Epithelial cell of prostate (primary cell): ENCODE results near the gene TM9SF4.
"Not testable (repeated sequence)": the region's sequence is repeated elsewhere in the genome, so short reads cannot be mapped to it uniquely, and the experiment has no call there.

Source experiments
- DNase-seq: peaks from one replicate; pipeline ENCODE4 v3.0.0-alpha.2; 2011; ENCODE audit warnings: low read depth, low spot score
- H3K27ac ChIP-seq: fragments of 450-650 bp; 2 replicates; pipeline ENCODE4 v1.5.1; 2017; ENCODE audit warnings: mild to moderate bottlenecking

TM9SF4 gene

GRCh38 chr20:32153156-32153665 is 43.7 kb downstream of the TM9SF4 start:
- no peak overlapping the region for H3K27ac ChIP-seq
- no peak for DNase-seq

GRCh38 chr20:32153771-32154170 is 44.3 kb downstream of the TM9SF4 start:
- no peak overlapping the region for H3K27ac ChIP-seq
- DNase-seq = no peak

GRCh38 chr20:32155017-32155981 is 45.8 kb downstream of the TM9SF4 start:
- H3K27ac ChIP-seq = peak overlapping the region; percentile 61
- DNase-seq = peak; percentile 8

DNA sequence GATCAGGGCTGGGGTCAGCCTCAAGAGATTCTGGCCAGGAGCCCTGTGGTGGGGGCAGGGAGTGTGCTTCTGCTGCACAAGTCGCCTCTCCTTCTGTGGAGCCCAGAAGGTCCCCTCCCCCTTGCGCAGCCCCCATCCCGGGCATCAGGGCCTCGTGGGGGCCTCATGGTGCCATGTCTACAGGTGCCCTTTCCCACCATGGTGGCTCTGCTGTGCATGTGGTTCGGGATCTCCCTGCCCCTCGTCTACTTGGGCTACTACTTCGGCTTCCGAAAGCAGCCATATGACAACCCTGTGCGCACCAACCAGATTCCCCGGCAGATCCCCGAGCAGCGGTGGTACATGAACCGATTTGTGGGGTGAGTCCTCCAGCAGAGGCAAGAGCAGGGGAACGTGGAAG is 48.1 kb downstream of the TM9SF4 start:
- no peak for DNase-seq
- no peak overlapping the region for H3K27ac ChIP-seq

DNA sequence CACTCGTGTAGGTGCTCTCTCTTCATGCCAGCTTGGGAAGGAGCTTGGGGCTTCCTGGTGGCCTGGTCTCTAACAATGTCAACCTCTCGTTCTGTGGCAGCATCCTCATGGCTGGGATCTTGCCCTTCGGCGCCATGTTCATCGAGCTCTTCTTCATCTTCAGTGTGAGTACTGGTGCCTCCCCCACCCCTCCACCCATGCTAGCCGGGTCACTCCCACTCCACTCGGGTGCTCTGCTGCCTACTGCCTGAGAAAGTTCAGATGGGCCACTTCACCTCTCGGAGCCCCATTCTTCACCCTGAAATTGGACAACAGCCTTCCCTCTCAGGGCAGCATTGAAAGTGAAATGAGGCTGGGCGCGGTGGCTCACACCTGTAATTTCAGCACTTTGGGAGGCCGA is 48.8 kb downstream of the TM9SF4 start:
- peak overlapping the region; percentile 66 for H3K27ac ChIP-seq
- DNase-seq = no peak

GRCh38 chr20:32158943-32159660 is 49.6 kb downstream of the TM9SF4 start:
- peak overlapping the region; percentile 66 for H3K27ac ChIP-seq
- DNase-seq = peak; percentile 10

DNA sequence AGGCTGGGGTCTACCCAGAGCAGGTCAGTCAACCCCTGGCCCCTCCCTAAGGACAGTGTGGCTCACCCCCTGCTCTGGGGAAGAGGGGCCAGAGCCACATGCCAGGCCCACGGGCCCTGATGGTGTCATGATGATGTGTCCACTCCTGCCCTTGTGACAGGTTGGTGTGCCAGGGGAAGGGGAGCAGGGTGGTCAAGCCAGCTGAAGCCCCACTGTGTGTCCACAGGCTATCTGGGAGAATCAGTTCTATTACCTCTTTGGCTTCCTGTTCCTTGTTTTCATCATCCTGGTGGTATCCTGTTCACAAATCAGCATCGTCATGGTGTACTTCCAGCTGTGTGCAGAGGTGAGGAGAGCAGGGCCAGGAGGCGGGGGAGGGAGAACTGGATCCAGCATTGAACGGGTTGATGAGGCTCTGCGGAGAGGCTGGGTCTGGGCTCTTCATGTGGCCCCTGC is 50.3 kb downstream of the TM9SF4 start:
- H3K27ac ChIP-seq = peak overlapping the region; percentile 66

DNA sequence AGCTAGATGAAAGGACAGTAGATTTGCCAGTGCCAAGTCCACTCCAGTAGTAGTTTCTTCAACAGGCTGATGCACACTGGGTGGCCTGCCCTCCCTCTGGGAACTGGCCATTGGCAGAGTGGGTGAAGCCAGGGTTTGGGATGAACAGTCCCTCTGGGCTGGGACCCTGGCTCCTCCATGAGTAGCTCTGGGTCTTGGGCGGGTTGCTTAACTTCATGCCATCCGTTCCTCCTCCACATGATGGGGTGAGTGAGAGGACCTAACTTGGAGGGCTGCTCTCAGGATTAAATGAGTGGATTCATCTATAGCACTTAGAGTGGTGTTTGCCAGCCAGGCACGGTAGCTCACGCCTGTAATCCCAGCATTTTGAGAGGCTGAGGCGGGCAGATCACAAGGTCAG is 50.8 kb downstream of the TM9SF4 start:
- H3K27ac ChIP-seq = no peak overlapping the region
- DNase-seq = no peak

More for the DNA sequence above, 50.3 kb downstream of the TM9SF4 start:
- DNase-seq = no peak

GRCh38 chr20:32162351-32162750 is 52.8 kb downstream of the TM9SF4 start:
- no peak for DNase-seq
- no peak overlapping the region for H3K27ac ChIP-seq

- H3K27ac ChIP-seq = no peak overlapping the region
- DNase-seq = no peak
Observed at GRCh38 chr20:32163951-32164350, 54.4 kb downstream of the TM9SF4 start.

GRCh38 chr20:32164984-32165735 is 55.6 kb downstream of the TM9SF4 start:
- DNase-seq = no peak
- no peak overlapping the region for H3K27ac ChIP-seq

DNA sequence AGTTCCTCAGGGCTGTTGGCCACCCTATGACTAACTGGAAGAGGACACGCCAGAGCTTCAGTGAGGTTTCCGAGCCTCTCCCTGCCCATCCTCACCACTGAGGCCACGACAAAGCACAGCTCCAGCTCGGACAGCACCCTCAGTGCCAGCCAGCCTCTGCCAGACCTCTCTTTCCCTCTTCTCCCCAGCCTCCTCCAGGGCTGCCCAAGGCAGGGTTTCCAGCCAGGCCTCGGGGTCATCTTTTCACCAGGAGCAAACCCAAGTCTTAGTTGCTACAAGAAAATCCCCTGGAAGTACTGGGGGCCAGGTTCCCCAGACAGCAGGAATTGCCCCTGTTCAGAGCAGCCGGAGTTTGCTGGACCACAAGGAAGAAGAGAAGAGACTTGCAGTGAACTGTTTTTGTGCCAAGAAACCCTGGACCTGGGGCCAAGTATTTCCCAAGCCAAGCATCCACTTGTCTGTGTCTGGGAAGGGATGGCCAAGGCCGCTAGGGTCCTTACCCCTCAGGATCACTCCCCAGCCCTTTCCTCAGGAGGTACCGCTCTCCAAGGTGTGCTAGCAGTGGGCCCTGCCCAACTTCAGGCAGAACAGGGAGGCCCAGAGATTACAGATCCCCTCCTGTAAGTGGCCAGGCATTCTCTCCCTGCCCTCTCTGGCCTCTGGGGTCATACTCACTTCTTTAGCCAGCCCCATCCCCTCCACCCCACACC is 56.5 kb downstream of the TM9SF4 start:
- H3K27ac ChIP-seq = no peak overlapping the region
- DNase-seq = no peak

GRCh38 chr20:32167552-32167951 is 58.0 kb downstream of the TM9SF4 start:
- H3K27ac ChIP-seq = no peak overlapping the region
- no peak for DNase-seq

DNA sequence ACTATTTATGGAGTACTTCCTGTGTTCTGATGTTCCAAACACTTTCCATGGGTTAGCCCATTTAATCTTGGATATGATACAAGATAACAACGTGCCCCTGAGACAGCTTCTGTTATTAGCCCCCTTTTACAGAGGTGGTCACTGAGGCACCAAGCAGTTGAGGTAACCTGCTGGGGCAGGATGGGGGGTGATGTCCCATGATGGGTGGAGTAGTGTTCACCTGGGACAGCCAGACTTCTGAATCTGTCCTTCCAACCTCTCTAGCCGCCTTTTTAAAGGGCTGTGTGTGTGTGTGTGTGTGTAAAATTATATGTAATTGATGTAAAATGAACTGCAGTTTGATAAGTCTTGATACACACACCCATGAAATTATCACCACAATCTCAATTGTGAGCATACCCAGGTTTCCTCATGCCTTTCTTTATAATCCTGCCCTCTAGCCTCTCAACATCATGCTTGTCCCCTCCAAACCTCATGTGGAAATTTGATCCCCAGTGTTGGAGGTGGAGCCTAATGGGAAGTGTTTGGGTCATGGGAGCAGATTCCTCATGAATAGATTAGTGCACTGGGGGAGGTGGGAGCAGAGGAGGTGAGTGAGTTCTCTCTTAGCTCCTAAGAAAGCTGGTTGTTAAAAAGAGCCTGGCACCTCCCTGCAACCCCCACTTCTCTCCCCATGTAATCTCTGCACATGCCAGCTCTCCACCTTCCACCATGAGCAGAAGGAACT is 58.8 kb downstream of the TM9SF4 start:
- no peak overlapping the region for H3K27ac ChIP-seq
- no peak for DNase-seq

GRCh38 chr20:32177696-32178095 is 68.2 kb downstream of the TM9SF4 start:
- DNase-seq, H3K27ac ChIP-seq: not testable (repeated sequence)

GRCh38 chr20:32179515-32179914 is 70.0 kb downstream of the TM9SF4 start:
- DNase-seq = no peak

DNA sequence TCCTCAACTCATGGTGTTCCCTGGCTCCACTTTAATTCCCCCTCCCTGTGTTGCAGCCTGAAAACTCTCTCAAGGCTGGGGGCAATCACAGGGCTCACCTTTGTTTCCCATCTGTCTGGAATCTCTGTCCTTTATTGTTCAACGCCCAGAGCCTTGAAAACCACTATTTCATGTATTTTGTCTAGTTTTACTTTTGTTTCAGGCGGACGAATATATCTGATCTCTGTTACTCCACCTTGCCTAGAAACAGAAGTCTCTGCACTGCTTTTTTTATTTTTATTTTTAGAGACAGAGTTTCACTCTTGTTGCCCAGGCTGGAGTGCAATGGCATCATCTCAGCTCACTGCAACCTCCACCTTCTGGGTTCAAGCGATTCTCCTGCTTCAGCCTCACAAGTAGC is 70.4 kb downstream of the TM9SF4 start:
- H3K27ac ChIP-seq = no peak overlapping the region
- no peak for DNase-seq

More at GRCh38 chr20:32179515-32179914, 70.0 kb downstream of the TM9SF4 start:
- H3K27ac ChIP-seq = no peak overlapping the region

GRCh38 chr20:32181606-32182005 is 72.1 kb downstream of the TM9SF4 start:
- DNase-seq = no peak
- H3K27ac ChIP-seq = no peak overlapping the region
